22Rv1 (cell line): ENCODE measurements around the gene TP53AIP1.

Experiments used
- CTCF ChIP-seq: fragments of 450-650 bp; IDR thresholded peaks from 2 replicates; pipeline ENCODE4 v1.5.1; 2017; ENCODE audit warnings: mild to moderate bottlenecking
- ZFX ChIP-seq: fragments of 450-650 bp; IDR thresholded peaks from 2 replicates; pipeline ENCODE4 v1.6.1; 2017; ENCODE audit warnings: antibody characterized with exemption, borderline replicate concordance

- TF ChIP-seq CTCF (no peak), ZFX (no peak)
Observed at GRCh38 chr11:128903248-128904061, 39.2 kb downstream of the TP53AIP1 start.
